H1 (cell line): Measurements from ENCODE around the gene DUSP10. TPM values are rescaled to one million over a fixed set of nuclear protein-coding genes. Genes with fewer than 3 reads are reported as not detected.

Experiments used
- CTCF ChIA-PET: fragments of 300-600 bp; sonication (Branson Sonifier 250); formaldehyde crosslinking; loops from one replicate; lab custom pipeline; 2021; ENCODE audit not compliant: partially characterized antibody; lab: Charles Lee
- POLR2A ChIA-PET: fragments of 300-600 bp; sonication (Branson Sonifier 250); formaldehyde crosslinking; loops from one replicate; lab custom pipeline; 2021; ENCODE audit warnings: inconsistent platforms; ENCODE audit not compliant: partially characterized antibody; lab: Charles Lee
- DNase-seq, 2 experiments: peaks; one replicate each; pipeline versions ENCODE4 v3.0.0 to v3.0.0-alpha.2; 2010 to 2022; ENCODE audit warnings: low spot score in 2 of 2, low read depth in 1 of 2, mixed read lengths in 1 of 2
- FAIRE-seq: peaks from 2 replicates; lab custom pipeline; 2011; peaks lifted over from hg19 to GRCh38; lab: Jason Lieb, UNC
- H2AFZ ChIP-seq: 2 replicates; pipeline ENCODE4 v1.8.1; 2012; ENCODE audit warnings: low read length, inconsistent platforms
- H2AK5ac ChIP-seq: 2 replicates; pipeline ENCODE4 v1.6.1; 2013; ENCODE audit warnings: low read depth, low read length
- H2BK120ac ChIP-seq: replicated peaks from 2 replicates; pipeline ENCODE3; 2013; ENCODE audit warnings: low read depth, low read length, inconsistent platforms
- H2BK12ac ChIP-seq: 2 replicates; pipeline ENCODE4 v1.6.1; 2013; ENCODE audit warnings: low read depth, low read length
- H2BK15ac ChIP-seq: 2 replicates; pipeline ENCODE4 v1.6.1; 2013; ENCODE audit warnings: low read length
- H2BK20ac ChIP-seq: 2 replicates; pipeline ENCODE4 v1.6.1; 2013; ENCODE audit warnings: low read length
- H2BK5ac ChIP-seq: 2 replicates; pipeline ENCODE4 v1.6.1; 2013; ENCODE audit warnings: low read depth, low read length
- H3K14ac ChIP-seq: 2 replicates; pipeline ENCODE4 v1.6.1; 2013; ENCODE audit warnings: inconsistent platforms; ENCODE audit not compliant: insufficient read length
- H3K18ac ChIP-seq: 2 replicates; pipeline ENCODE4 v1.6.1; 2013; ENCODE audit warnings: low read length; ENCODE audit errors: extremely low read depth
- H3K23ac ChIP-seq: 2 replicates; pipeline ENCODE4 v1.6.1; 2013; ENCODE audit warnings: inconsistent platforms; ENCODE audit not compliant: insufficient read length
- H3K23me2 ChIP-seq: 2 replicates; pipeline ENCODE4 v1.6.1; 2013; ENCODE audit warnings: low read depth, low read length
- H3K27ac ChIP-seq: 2 replicates; pipeline ENCODE4 v1.6.1; 2011; ENCODE audit warnings: low read depth, low read length, inconsistent platforms
- H3K27me3 ChIP-seq, 4 experiments: replicated peaks in 1 of 4; 1 replicate in 1 of 4; 2 replicates in 3 of 4; pipeline versions ENCODE4 v1.6.1 to v1.8.1; 2011 to 2013; ENCODE audit warnings: low read length in 3 of 4, mild to moderate bottlenecking in 3 of 4, inconsistent platforms in 2 of 4, mixed read lengths in 2 of 4, moderate library complexity in 1 of 4; ENCODE audit not compliant: control insufficient read depth in 3 of 4, insufficient read depth in 3 of 4; ENCODE audit errors: extremely low read depth in 1 of 4
- H3K36me3 ChIP-seq, 4 experiments: 2 replicates each; pipeline versions ENCODE4 v1.6.1 to v1.8.1; 2011 to 2013; ENCODE audit warnings: mild to moderate bottlenecking in 4 of 4, low read length in 3 of 4, moderate library complexity in 2 of 4, control low read depth in 1 of 4, inconsistent platforms in 1 of 4; ENCODE audit not compliant: insufficient read depth in 4 of 4, control insufficient read depth in 2 of 4
- H3K4ac ChIP-seq: replicated peaks from 2 replicates; pipeline ENCODE3; 2013; ENCODE audit warnings: low read length, low read depth, mixed read lengths, inconsistent platforms; ENCODE audit not compliant: insufficient read length
- H3K4me1 ChIP-seq, 4 experiments: replicated peaks in 1 of 4; 1 replicate in 1 of 4; 2 replicates in 3 of 4; pipeline versions ENCODE4 v1.6.1 to v1.8.1; 2011 to 2013; ENCODE audit warnings: low read length in 3 of 4, inconsistent platforms in 2 of 4, mixed read lengths in 1 of 4; ENCODE audit not compliant: insufficient read depth in 4 of 4, control insufficient read depth in 3 of 4
- H3K4me2 ChIP-seq, 2 experiments: 2 replicates each; pipeline versions ENCODE4 v1.6.1 to v1.8.1; 2011 to 2013; ENCODE audit warnings: low read depth in 2 of 2, low read length in 2 of 2, control low read depth in 1 of 2, inconsistent platforms in 1 of 2, mild to moderate bottlenecking in 1 of 2; ENCODE audit not compliant: insufficient read depth in 1 of 2
- H3K4me3 ChIP-seq, 4 experiments: fragments of 200-600, 300-600 bp in 1 of 4; sonication (generic), shearing (Covaris generic), sonication (Bioruptor Twin) in 1 of 4; 2 replicates each; pipeline versions ENCODE4 v1.5.1 to v1.8.1; 2011 to 2016; ENCODE audit warnings: low read length in 4 of 4, low read depth in 3 of 4, control low read depth in 2 of 4, inconsistent platforms in 2 of 4, mild to moderate bottlenecking in 2 of 4, mixed read lengths in 1 of 4, moderate library complexity in 1 of 4; ENCODE audit not compliant: insufficient read depth in 2 of 4; ENCODE audit errors: extremely low read depth in 1 of 4
- H3K56ac ChIP-seq: replicated peaks from 2 replicates; pipeline ENCODE3; 2013; ENCODE audit warnings: low read depth, mild to moderate bottlenecking, mixed read lengths, low read length, inconsistent platforms; ENCODE audit not compliant: insufficient read length
- H3K79me1 ChIP-seq: 2 replicates; pipeline ENCODE4 v1.6.1; 2013; ENCODE audit warnings: low read depth, low read length, control low read depth
- H3K79me2 ChIP-seq, 2 experiments: 2 replicates each; pipeline versions ENCODE4 v1.6.1 to v1.8.1; 2012 to 2013; ENCODE audit warnings: low read length in 2 of 2, mild to moderate bottlenecking in 2 of 2, inconsistent platforms in 1 of 2; ENCODE audit not compliant: insufficient read depth in 2 of 2, control insufficient read depth in 1 of 2
- H3K9ac ChIP-seq, 4 experiments: replicated peaks in 1 of 4; 1 replicate in 1 of 4; 2 replicates in 3 of 4; pipeline versions ENCODE4 v1.6.1 to v1.8.1; 2011 to 2013; ENCODE audit warnings: low read depth in 3 of 4, low read length in 3 of 4, control low read depth in 2 of 4, mild to moderate bottlenecking in 2 of 4, moderate library complexity in 2 of 4, inconsistent platforms in 1 of 4; ENCODE audit errors: extremely low read depth in 1 of 4
- H3K9me3 ChIP-seq, 2 experiments: 2 replicates each; pipeline versions ENCODE4 v1.6.1 to v1.8.1; 2012 to 2013; ENCODE audit warnings: mild to moderate bottlenecking in 2 of 2, moderate library complexity in 2 of 2, control low read depth in 1 of 2, inconsistent platforms in 1 of 2, low read depth in 1 of 2, low read length in 1 of 2, mixed read lengths in 1 of 2; ENCODE audit not compliant: insufficient read depth in 2 of 2
- H4K20me1 ChIP-seq, 2 experiments: replicated peaks in 1 of 2; 2 replicates each; pipeline versions ENCODE3 to v1.8.1; 2011 to 2013; ENCODE audit warnings: inconsistent platforms in 2 of 2, low read length in 2 of 2, mild to moderate bottlenecking in 1 of 2; ENCODE audit not compliant: insufficient read depth in 2 of 2, control insufficient read depth in 1 of 2
- H4K5ac ChIP-seq: 2 replicates; pipeline ENCODE4 v1.6.1; 2013; ENCODE audit warnings: low read length, low read depth, mixed read lengths, inconsistent platforms; ENCODE audit not compliant: insufficient read length
- H4K8ac ChIP-seq: 2 replicates; pipeline ENCODE4 v1.8.0; 2013; ENCODE audit warnings: mild to moderate bottlenecking, moderate library complexity, low read length, inconsistent platforms; ENCODE audit not compliant: insufficient read depth; ENCODE audit errors: extremely low read depth
- H4K91ac ChIP-seq: replicated peaks from 2 replicates; pipeline ENCODE3; 2013; ENCODE audit warnings: low read length, mixed read lengths, inconsistent platforms; ENCODE audit not compliant: insufficient read length
- CREB1 ChIP-seq: IDR thresholded peaks from 2 replicates; pipeline ENCODE4 v1.6.1; 2012; ENCODE audit warnings: inconsistent platforms
- ZNF274 ChIP-seq: IDR thresholded peaks from 2 replicates; pipeline ENCODE4 v1.7.0; 2012; ENCODE audit warnings: low read length, borderline replicate concordance; ENCODE audit errors: extremely low read depth
- polyA plus RNA-seq, 7 experiments: library from polyadenylated mRNA; depleted of rRNA in 3 of 7; stranded (reverse) in 5 of 7; unstranded in 2 of 7; fragments of >200 nt in 5 of 7; fragments of 200-250 nt in 2 of 7; gene quantifications; 1 replicate in 5 of 7; 2 replicates in 1 of 7; 4 replicates in 1 of 7; pipeline versions ENCODE4 v1.2.1 to v1.2.3, GENCODE V29; 2011 to 2013; ENCODE audit warnings: missing spikeins in 2 of 7, mixed read lengths in 2 of 7
- total RNA-seq: library from RNA; stranded (reverse); fragmentation: NEBNext Ultra II Directional; extraction: Animal tissue kit (Norgen Biotek cat#: 25700); gene quantifications from 2 replicates; pipeline ENCODE4 v1.2.1, GENCODE V29; 2021

DUSP10 gene
- total and polyA plus RNA-seq, 2 of the 8 experiments (the other 6 are each of a cell fraction or from before 2014, with no cell fraction given): 1.2 TPM

GRCh38 chr1:221694109-221694508, 47.8 kb downstream of the DUSP10 start:
- Histone ChIP-seq H2AFZ (no peak overlapping the region), H3K79me2 (no peaks in the 10 kb centered on the region), H3K14ac (no peak overlapping the region), H2BK15ac (no peak overlapping the region), H4K20me1 (no peaks in the 10 kb centered on the region), H3K79me1 (no peaks in the 10 kb centered on the region), H2BK120ac (no peak overlapping the region), H3K4me1 (no peaks in the 10 kb centered on the region), H3K18ac (no peak overlapping the region), H3K9me3 (no peaks in the 10 kb centered on the region), H3K4ac (no peak overlapping the region), H3K36me3 (peaks cover 0 to 2% (median 0%) of the 10 kb centered on the region in 4 experiments; a peak in 1 of 8 replicates), H2BK12ac (no peak overlapping the region), H3K27ac (no peak overlapping the region), H3K4me3 (no peak overlapping the region), H3K4me2 (no peak overlapping the region), H3K27me3 (no peaks in the 10 kb centered on the region), H4K5ac (no peak overlapping the region), H2BK5ac (no peak overlapping the region), H2BK20ac (no peak overlapping the region), H4K8ac (no peak overlapping the region), H3K56ac (no peak overlapping the region), H3K23me2 (no peaks in the 10 kb centered on the region), H3K23ac (no peak overlapping the region), H3K9ac (no peak overlapping the region), H2AK5ac (no peak overlapping the region), H4K91ac (no peak overlapping the region)
- DNase-seq: no peak
- FAIRE-seq: no peak
- CTCF ChIA-PET: interaction anchor here (0.8 to 1.4 kb wide), 4 partner anchors 8 to 211 kb away, joined by 3 to 5 read pairs (median 3); no protein-coding TSS in a partner anchor
- POLR2A ChIA-PET: no interaction called here
- TF ChIP-seq ZNF274: no peak
- TF ChIP-seq CREB1: no peak
